ENCODE measurements around the gene WNT6.

WNT6 gene

DNA sequence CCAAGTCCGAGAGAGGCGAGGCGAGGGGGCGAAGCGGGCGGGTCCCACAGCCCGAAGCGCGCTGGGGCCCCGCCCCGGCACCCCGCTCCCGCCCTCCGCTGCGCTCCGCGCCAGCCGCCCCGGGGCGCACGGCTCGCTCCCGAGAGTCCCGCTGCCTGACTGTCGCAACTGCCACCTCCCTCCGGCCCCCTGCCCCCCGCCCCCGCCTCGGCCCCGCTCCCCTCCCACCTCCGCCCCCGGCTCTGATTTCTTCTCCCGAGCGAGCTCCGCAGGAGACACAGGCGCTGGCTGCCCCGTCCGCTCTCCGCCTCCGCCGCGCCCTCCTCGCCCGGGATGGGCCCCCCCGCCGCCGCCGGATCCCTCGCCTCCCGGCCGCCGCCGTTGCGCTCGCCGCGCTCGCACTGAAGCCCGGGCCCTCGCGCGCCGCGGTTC lies at the start of gene WNT6:
TSS of gene WNT6 (plus strand) at position 250 of the 432 bp plus-strand sequence. CDS start 233 bp downstream, outside the sequence.
- DNase-seq (ENCODE audit: low spot score): no peak
- Mint-ChIP-seq H3K27me3 (ENCODE audit: low read depth) (peaks cover 82% of the 10 kb centered on the region), H3K27ac (no peak within 1 kb of the TSS), H3K36me3 (ENCODE audit: low read depth) (no peaks in the 10 kb centered on the region), H3K9me3 (no peaks in the 10 kb centered on the region), H3K4me3 (peak within 1 kb of the TSS; percentile 34), H3K4me1 (ENCODE audit: low read depth) (peaks cover 6% of the 10 kb centered on the region)

DNA sequence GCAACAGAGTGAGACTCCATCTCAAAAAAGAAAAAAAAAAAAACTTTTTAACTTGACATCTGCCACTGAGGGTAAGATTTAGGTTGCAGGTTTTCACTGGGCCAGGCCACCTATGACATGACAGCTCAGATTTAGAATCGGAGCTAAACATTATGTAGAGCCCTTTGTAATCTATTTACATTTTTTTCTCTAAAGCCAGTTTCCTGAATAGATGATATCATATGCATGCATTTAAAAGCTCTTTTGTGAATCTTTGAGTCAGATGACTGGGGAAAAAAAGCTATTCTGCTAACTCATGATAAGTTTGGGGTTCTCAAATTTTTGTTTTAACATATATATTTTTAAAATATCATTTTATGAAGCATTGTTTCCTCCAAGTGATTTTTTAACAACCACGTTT lies 49.3 kb upstream of the WNT6 start:
- Mint-ChIP-seq H3K4me1 (ENCODE audit: low read depth) (no peaks in the 10 kb centered on the region), H3K4me3 (no peak overlapping the region), H3K9me3 (peaks cover 3% of the 10 kb centered on the region), H3K27me3 (ENCODE audit: low read depth) (peaks cover 21% of the 10 kb centered on the region), H3K27ac (no peak overlapping the region), H3K36me3 (ENCODE audit: low read depth) (no peaks in the 10 kb centered on the region)
- no peak for DNase-seq (ENCODE audit: low spot score)

DNA sequence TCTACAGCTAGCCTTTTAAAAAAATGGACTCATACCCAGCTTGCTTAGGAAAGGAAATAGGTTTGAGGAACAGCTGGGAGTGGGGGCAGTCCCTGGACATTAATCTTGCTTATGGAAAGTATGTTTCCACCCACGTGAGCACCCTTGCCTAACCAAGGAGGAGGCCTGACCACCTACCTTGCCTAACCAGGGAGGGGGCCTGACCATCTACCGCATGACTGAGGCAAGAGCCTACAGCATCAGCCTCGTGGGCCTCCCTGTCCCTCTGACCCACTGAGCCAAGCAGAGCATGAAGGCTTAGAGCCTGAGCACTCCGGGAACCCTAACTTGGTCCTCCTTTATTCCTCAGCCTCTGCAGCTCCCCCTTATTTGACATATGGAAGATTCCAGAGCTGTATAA lies 48.2 kb upstream of the WNT6 start:
- DNase-seq (ENCODE audit: low spot score): no peak
- Mint-ChIP-seq H3K9me3 (no peaks in the 10 kb centered on the region), H3K27ac (no peak overlapping the region), H3K27me3 (ENCODE audit: low read depth) (peaks cover 11% of the 10 kb centered on the region), H3K36me3 (ENCODE audit: low read depth) (no peaks in the 10 kb centered on the region), H3K4me1 (ENCODE audit: low read depth) (no peaks in the 10 kb centered on the region), H3K4me3 (no peak overlapping the region)

- no peaks in the 10 kb centered on the region for H3K4me1 Mint-ChIP-seq (ENCODE audit: low read depth)
- H3K36me3 Mint-ChIP-seq (ENCODE audit: low read depth): no peaks in the 10 kb centered on the region
- H3K27me3 Mint-ChIP-seq (ENCODE audit: low read depth): peaks cover 13% of the 10 kb centered on the region
- DNase-seq (ENCODE audit: low spot score): no peak
- H3K4me3 Mint-ChIP-seq: no peak overlapping the region
- no peak overlapping the region for H3K27ac Mint-ChIP-seq
- no peaks in the 10 kb centered on the region for H3K9me3 Mint-ChIP-seq
These were observed 47.3 kb upstream of the WNT6 start for GRCh38 chr2:218812096-218812815.

DNA sequence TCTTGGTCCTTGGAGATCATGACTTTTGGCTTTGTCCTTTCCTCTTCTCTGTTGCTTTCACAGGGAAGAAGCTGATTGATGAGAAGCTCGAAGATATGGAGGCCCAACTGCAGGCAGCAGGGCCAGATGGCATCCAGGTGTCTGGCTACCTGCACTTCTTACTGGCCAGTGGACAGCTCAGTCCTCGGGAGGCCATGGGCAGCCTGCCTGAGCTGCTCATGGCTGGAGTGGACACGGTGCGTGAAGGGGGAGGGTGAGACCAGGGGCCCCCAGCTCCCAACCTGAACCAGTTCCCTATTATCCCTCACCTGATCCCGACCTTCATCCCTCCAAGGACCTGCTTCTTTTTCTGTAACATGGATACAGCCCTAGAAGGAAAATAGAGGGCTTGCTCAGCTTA lies 46.7 kb upstream of the WNT6 start:
- Mint-ChIP-seq H3K36me3 (ENCODE audit: low read depth) (no peaks in the 10 kb centered on the region), H3K27ac (no peak overlapping the region), H3K4me3 (no peak overlapping the region), H3K4me1 (ENCODE audit: low read depth) (no peaks in the 10 kb centered on the region), H3K27me3 (ENCODE audit: low read depth) (peaks cover 18% of the 10 kb centered on the region), H3K9me3 (no peaks in the 10 kb centered on the region)
- DNase-seq (ENCODE audit: low spot score): no peak

- DNase-seq (ENCODE audit: low spot score): no peak
- Mint-ChIP-seq H3K27ac (no peak overlapping the region), H3K4me1 (ENCODE audit: low read depth) (no peaks in the 10 kb centered on the region), H3K36me3 (ENCODE audit: low read depth) (no peaks in the 10 kb centered on the region), H3K4me3 (no peak overlapping the region), H3K27me3 (ENCODE audit: low read depth) (peaks cover 13% of the 10 kb centered on the region), H3K9me3 (no peaks in the 10 kb centered on the region)
These were observed 45.7 kb upstream of the WNT6 start for GRCh38 chr2:218813771-218814460.

DNA sequence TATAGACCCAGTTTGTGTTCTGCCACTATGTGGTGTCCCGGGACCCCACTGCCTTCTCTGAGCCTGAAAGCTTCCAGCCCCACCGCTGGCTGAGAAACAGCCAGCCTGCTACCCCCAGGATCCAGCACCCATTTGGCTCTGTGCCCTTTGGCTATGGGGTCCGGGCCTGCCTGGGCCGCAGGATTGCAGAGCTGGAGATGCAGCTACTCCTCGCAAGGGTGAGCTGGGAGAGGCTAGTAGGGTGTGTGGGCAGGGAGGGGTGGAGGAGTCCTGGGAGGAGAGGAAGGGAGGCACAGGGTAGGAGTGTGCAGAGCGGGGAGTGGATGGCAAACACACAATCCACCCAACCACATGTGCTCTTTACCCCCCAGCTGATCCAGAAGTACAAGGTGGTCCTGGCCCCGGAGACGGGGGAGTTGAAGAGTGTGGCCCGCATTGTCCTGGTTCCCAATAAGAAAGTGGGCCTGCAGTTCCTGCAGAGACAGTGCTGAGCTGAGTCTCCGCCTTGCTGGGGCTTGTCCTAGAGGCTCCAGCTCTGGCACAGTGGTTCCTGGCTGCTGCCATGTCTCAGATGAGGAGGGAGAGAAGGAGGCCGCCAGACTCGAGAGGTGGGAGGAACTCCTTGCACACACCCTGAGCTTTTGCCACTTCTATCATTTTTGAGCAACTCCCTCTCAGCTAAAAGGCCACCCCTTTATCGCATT lies 44.9 kb upstream of the WNT6 start:
- DNase-seq (ENCODE audit: low spot score): no peak
- Mint-ChIP-seq H3K27me3 (ENCODE audit: low read depth) (peaks cover 10% of the 10 kb centered on the region), H3K27ac (no peak overlapping the region), H3K4me1 (ENCODE audit: low read depth) (no peaks in the 10 kb centered on the region), H3K36me3 (ENCODE audit: low read depth) (no peaks in the 10 kb centered on the region), H3K4me3 (no peak overlapping the region), H3K9me3 (no peaks in the 10 kb centered on the region)

DNA sequence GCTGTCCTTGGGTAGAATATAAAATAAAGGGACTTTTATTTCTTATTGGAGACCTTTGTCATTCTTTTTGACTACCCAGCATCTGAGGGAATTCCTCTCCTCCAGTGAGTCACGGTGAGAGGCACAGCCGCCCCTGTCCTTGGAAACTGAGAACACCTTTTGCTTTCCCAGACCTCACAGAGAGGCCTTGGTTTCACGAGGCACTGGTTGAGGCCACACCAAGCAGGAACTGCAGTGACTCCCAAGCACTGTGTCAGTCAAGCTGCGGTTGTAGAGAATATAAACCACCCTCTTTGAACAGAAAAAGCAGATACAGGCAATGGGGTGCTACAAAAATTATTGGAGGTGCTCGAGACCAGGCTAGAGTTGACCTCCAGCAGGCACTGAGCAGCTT lies 44.4 kb upstream of the WNT6 start:
- H3K4me3 Mint-ChIP-seq: no peak overlapping the region
- H3K27me3 Mint-ChIP-seq (ENCODE audit: low read depth): peaks cover 10% of the 10 kb centered on the region
- no peak overlapping the region for H3K27ac Mint-ChIP-seq
- H3K4me1 Mint-ChIP-seq (ENCODE audit: low read depth): no peaks in the 10 kb centered on the region
- H3K9me3 Mint-ChIP-seq: no peaks in the 10 kb centered on the region
- no peak for DNase-seq (ENCODE audit: low spot score)
- no peaks in the 10 kb centered on the region for H3K36me3 Mint-ChIP-seq (ENCODE audit: low read depth)

DNA sequence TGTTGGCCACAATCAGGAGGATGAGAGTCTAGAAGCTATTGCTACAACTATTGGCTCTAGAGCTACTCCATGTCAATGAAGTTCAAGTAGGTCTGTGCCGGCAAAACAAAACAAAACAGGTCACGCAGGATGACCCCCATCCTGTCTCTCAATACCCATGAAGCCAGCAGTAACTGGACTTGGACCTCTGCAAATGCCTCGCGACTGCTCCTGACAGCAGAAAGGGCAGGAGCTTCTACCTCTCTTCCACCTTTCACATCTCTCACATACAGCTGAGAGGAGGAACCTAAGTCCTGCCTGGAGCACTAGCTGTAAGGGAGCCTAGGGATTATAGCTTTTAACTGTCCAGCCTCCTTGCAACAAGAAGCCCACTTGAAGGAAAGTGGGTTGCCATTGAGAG lies 44.0 kb upstream of the WNT6 start:
- Mint-ChIP-seq H3K27ac (no peak overlapping the region), H3K4me1 (ENCODE audit: low read depth) (no peaks in the 10 kb centered on the region), H3K27me3 (ENCODE audit: low read depth) (peaks cover 10% of the 10 kb centered on the region), H3K36me3 (ENCODE audit: low read depth) (no peaks in the 10 kb centered on the region), H3K4me3 (no peak overlapping the region), H3K9me3 (no peaks in the 10 kb centered on the region)
- no peak for DNase-seq (ENCODE audit: low spot score)

DNA sequence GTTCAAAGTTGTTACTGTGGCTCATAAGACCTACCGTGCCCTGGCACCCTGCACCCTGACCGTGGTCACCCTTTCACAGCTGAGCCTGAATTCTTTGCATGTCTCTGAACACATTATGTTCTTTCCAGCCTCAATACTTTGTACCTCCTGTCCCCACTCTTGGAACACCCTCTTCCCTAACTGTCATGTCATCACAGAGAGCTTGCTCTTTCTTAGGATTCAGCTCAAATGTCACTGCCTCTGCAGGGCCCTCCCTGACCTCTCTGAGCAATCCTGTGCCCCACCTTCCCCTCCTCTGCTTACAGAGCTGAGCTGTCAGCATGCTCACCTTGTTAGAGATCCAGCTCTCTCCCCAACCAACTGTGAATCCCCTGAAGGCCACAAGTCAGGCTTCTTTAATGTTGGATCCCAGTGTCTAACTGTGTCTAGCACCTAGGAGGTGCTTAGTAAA lies 43.0 kb upstream of the WNT6 start:
- DNase-seq (ENCODE audit: low spot score): no peak
- H3K36me3 Mint-ChIP-seq (ENCODE audit: low read depth): no peaks in the 10 kb centered on the region
- no peak overlapping the region for H3K4me3 Mint-ChIP-seq
- H3K4me1 Mint-ChIP-seq (ENCODE audit: low read depth): no peaks in the 10 kb centered on the region
- no peaks in the 10 kb centered on the region for H3K9me3 Mint-ChIP-seq
- H3K27ac Mint-ChIP-seq: no peak overlapping the region
- H3K27me3 Mint-ChIP-seq (ENCODE audit: low read depth): peaks cover 10% of the 10 kb centered on the region

- Mint-ChIP-seq H3K9me3 (no peaks in the 10 kb centered on the region), H3K36me3 (ENCODE audit: low read depth) (no peaks in the 10 kb centered on the region), H3K27ac (no peak overlapping the region), H3K4me1 (ENCODE audit: low read depth) (no peaks in the 10 kb centered on the region), H3K27me3 (ENCODE audit: low read depth) (peaks cover 10% of the 10 kb centered on the region), H3K4me3 (no peak overlapping the region)
- DNase-seq (ENCODE audit: low spot score): no peak
These were observed 40.5 kb upstream of the WNT6 start for GRCh38 chr2:218819093-218819492.

DNA sequence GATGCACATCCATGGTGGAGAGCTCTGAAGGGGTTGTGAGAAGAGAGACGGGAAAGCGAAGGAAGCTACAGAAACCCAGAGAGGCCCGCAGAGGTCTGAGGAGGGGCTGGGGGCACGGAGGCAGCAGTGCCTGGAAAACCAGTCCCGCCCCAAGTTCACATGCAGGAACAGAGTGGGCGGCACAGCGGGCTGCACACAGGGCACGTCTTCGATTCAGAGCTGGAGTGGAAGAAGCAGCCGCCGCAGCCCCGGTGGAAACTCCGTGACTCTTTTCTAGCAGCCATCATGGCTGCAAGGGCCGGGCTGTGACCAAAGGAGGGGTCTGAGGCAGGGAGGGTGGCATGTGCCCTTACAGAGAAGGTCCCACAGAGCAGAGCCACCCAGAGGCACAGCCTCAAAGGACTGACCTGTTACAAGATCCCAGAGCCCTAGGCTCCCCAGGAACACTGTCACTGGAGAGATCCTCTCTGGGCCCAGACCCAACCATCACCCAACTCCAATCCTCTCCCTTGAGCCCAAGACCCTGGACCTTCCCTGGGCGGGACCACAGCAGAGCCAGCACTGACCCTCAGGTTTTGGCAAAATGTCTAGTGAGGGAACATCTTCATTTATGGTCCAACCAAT lies 38.7 kb upstream of the WNT6 start:
- H3K36me3 Mint-ChIP-seq (ENCODE audit: low read depth): no peaks in the 10 kb centered on the region
- no peak overlapping the region for H3K27ac Mint-ChIP-seq

GRCh38 chr2:218821605-218822211 lies 37.9 kb upstream of the WNT6 start:
- peaks cover 8% of the 10 kb centered on the region for H3K27me3 Mint-ChIP-seq (ENCODE audit: low read depth)

More for the DNA sequence above, 38.7 kb upstream of the WNT6 start:
- H3K4me1 Mint-ChIP-seq (ENCODE audit: low read depth): no peaks in the 10 kb centered on the region
- no peak overlapping the region for H3K4me3 Mint-ChIP-seq
- H3K9me3 Mint-ChIP-seq: no peaks in the 10 kb centered on the region
- DNase-seq (ENCODE audit: low spot score): no peak
- H3K27me3 Mint-ChIP-seq (ENCODE audit: low read depth): peaks cover 10% of the 10 kb centered on the region

More at GRCh38 chr2:218821605-218822211, 37.9 kb upstream of the WNT6 start:
- no peaks in the 10 kb centered on the region for H3K9me3 Mint-ChIP-seq
- DNase-seq (ENCODE audit: low spot score): no peak
- no peak overlapping the region for H3K4me3 Mint-ChIP-seq
- no peaks in the 10 kb centered on the region for H3K36me3 Mint-ChIP-seq (ENCODE audit: low read depth)
- H3K4me1 Mint-ChIP-seq (ENCODE audit: low read depth): no peaks in the 10 kb centered on the region
- H3K27ac Mint-ChIP-seq: no peak overlapping the region
